Ovary (tissue), 3 donors: ENCODE results near the gene DTD1.

Experiments used
- CTCF ChIP-seq, 3 donors: fragments of 450-650 bp in 2 of 3; fragments of 200-600 bp in 1 of 3; IDR thresholded peaks; one replicate each; pipeline versions ENCODE4 v1.5.1 to v1.8.0; 2016 to 2022; ENCODE audit warnings: antibody characterized with exemption in 3 of 3, mild to moderate bottlenecking in 1 of 3
- EP300 ChIP-seq: sonication (generic); formaldehyde crosslinking; IDR thresholded peaks from one replicate; pipeline ENCODE4 v1.6.1; 2017; ENCODE audit warnings: antibody characterized with exemption
- POLR2A ChIP-seq: fragments of 450-650 bp; IDR thresholded peaks from one replicate; pipeline ENCODE4 v1.6.1; 2017; ENCODE audit warnings: antibody characterized with exemption, mild to moderate bottlenecking, moderate library complexity
- donor health status: DM: no; HTN: no; CAD: no.

- no peak for TF ChIP-seq CTCF (IDR thresholded peaks at IDR 0.05)
- TF ChIP-seq EP300, result no peak
- TF ChIP-seq POLR2A, result no peak
These were observed 193.7 kb downstream of the DTD1 start for GRCh38 chr20:18781509-18781908.
